HepG2 (cell line): ENCODE measurements around the gene IL17RC. TPM values are rescaled to one million over a fixed set of nuclear protein-coding genes. Genes with fewer than 3 reads are reported as not detected.
A peak's percentile ranks its signal among the peaks of the same experiment; 100 is the strongest.

Experiments used
- ATF7 ChIP-seq, 2 experiments: fragments of 450-650 bp in 1 of 2; sonication (generic) in 1 of 2; formaldehyde crosslinking in 1 of 2; IDR thresholded peaks; 2 replicates each; pipeline versions ENCODE4 v1.4.0 to v1.6.1; 2016 to 2020; ENCODE audit warnings: antibody characterized with exemption in 1 of 2, mild to moderate bottlenecking in 1 of 2, missing genetic modification reagents in 1 of 2
- HDAC6 ChIP-seq: fragments of 200-600 bp; sonication (generic); IDR thresholded peaks from 2 replicates; pipeline ENCODE4 v1.7.0; 2017; ENCODE audit warnings: mild to moderate bottlenecking, antibody characterized with exemption, low read length, low read depth
- HIVEP1 ChIP-seq: sonication (generic); formaldehyde crosslinking; IDR thresholded peaks from 2 replicates; pipeline ENCODE4 v1.4.0; 2020; ENCODE audit warnings: mild to moderate bottlenecking, missing genetic modification reagents
- IKZF1 ChIP-seq: fragments of 450-650 bp; IDR thresholded peaks from 2 replicates; pipeline ENCODE4 v1.7.1; 2016
- MEIS1 ChIP-seq: sonication (generic); formaldehyde crosslinking; IDR thresholded peaks from 2 replicates; pipeline ENCODE4 v1.9.0; 2021; ENCODE audit warnings: mild to moderate bottlenecking, missing genetic modification reagents, moderate library complexity, borderline replicate concordance
- MZF1 ChIP-seq: sonication (generic); formaldehyde crosslinking; IDR thresholded peaks from 2 replicates; pipeline ENCODE4 v1.8.1; 2023; ENCODE audit warnings: mild to moderate bottlenecking, missing genetic modification reagents, borderline replicate concordance
- NR2F1 ChIP-seq, 2 experiments: fragments of 450-650 bp in 1 of 2; formaldehyde crosslinking in 1 of 2; IDR thresholded peaks; 2 replicates each; pipeline versions ENCODE4 v1.5.0 to v1.6.1; 2016 to 2020; ENCODE audit warnings: mild to moderate bottlenecking in 1 of 2, missing compliant biosample characterization in 1 of 2, missing genetic modification reagents in 1 of 2, moderate library complexity in 1 of 2
- PLRG1 ChIP-seq: fragments of 450-650 bp; conservative IDR thresholded peaks from 2 replicates; pipeline ENCODE4 v1.6.1; 2016
- PRPF4 ChIP-seq: fragments of 200-400 bp; formaldehyde crosslinking; IDR thresholded peaks from 2 replicates; pipeline ENCODE4 v1.6.1; 2016; ENCODE audit warnings: low read length, low read depth; ENCODE audit not compliant: poor library complexity, severe bottlenecking
- YY1 ChIP-seq: IDR thresholded peaks from 2 replicates; pipeline ENCODE4 v1.6.1; 2011; ENCODE audit warnings: low read length, low read depth, moderate library complexity, mild to moderate bottlenecking; ENCODE audit not compliant: insufficient read depth, insufficient replicate concordance
- ZC3H13 ChIP-seq: sonication (generic); formaldehyde crosslinking; IDR thresholded peaks from 2 replicates; pipeline ENCODE4 v1.8.1; 2023; ENCODE audit warnings: mild to moderate bottlenecking, missing genetic modification reagents, moderate library complexity
- ZFP36L1 ChIP-seq: sonication (generic); formaldehyde crosslinking; IDR thresholded peaks from 2 replicates; pipeline ENCODE4 v1.8.0; 2022; ENCODE audit warnings: mild to moderate bottlenecking, missing genetic modification reagents, moderate library complexity
- ZNF232 ChIP-seq: sonication (generic); formaldehyde crosslinking; IDR thresholded peaks from 2 replicates; pipeline ENCODE4 v1.4.0; 2020; ENCODE audit warnings: missing genetic modification reagents, borderline replicate concordance
- ZNF234 ChIP-seq: sonication (generic); formaldehyde crosslinking; conservative IDR thresholded peaks from 2 replicates; pipeline ENCODE4 v1.5.1; 2020; ENCODE audit warnings: mild to moderate bottlenecking, missing genetic modification reagents
- ZNF605 ChIP-seq: sonication (generic); formaldehyde crosslinking; IDR thresholded peaks from 2 replicates; pipeline ENCODE4 v1.8.0; 2022; ENCODE audit warnings: mild to moderate bottlenecking, missing genetic modification reagents
- ZNF773 ChIP-seq: sonication (generic); formaldehyde crosslinking; IDR thresholded peaks from 2 replicates; pipeline ENCODE4 v1.4.0; 2020; ENCODE audit warnings: missing genetic modification reagents, borderline replicate concordance
- ZNF781 ChIP-seq: sonication (generic); formaldehyde crosslinking; IDR thresholded peaks from 2 replicates; pipeline ENCODE4 v1.5.1; 2020; ENCODE audit warnings: borderline replicate concordance, mild to moderate bottlenecking, missing genetic modification reagents; ENCODE audit errors: not compliant biosample characterization
- ZNF790 ChIP-seq: sonication (generic); formaldehyde crosslinking; IDR thresholded peaks from 2 replicates; pipeline ENCODE4 v1.8.0; 2022; ENCODE audit warnings: missing genetic modification reagents, mild to moderate bottlenecking, borderline replicate concordance
- polyA plus RNA-seq, 8 experiments: library from polyadenylated mRNA; depleted of rRNA in 3 of 8; stranded (reverse) in 7 of 8; unstranded in 1 of 8; fragments of >200 nt; fragmentation: Illumina TruSeq in 4 of 8; extraction: Trizol in 4 of 8; gene quantifications; 2 replicates each; pipeline versions ENCODE4 v1.2.1 to v1.2.3, GENCODE V29; 2011 to 2016; ENCODE audit warnings: low read depth in 4 of 8, missing spikeins in 1 of 8, mixed read lengths in 1 of 8; ENCODE audit not compliant: insufficient read depth in 1 of 8
- total RNA-seq, 5 experiments: library from RNA; depleted of rRNA; stranded (reverse); fragments of >200 nt; fragmentation: Illumina TruSeq; extraction: Trizol; gene quantifications; 2 replicates each; pipeline ENCODE4 v1.2.3, GENCODE V29; 2016; ENCODE audit warnings: low read depth in 1 of 5
- TF ChIP-seq, protein P1 (sequence below): sonication (generic); formaldehyde crosslinking; IDR thresholded peaks from 2 replicates; pipeline ENCODE4 v1.8.0; 2022; ENCODE audit warnings: mild to moderate bottlenecking, missing genetic modification reagents, moderate library complexity
- TF ChIP-seq, protein P2 (sequence below): sonication (generic); formaldehyde crosslinking; IDR thresholded peaks from 2 replicates; pipeline ENCODE4 v1.5.0; 2020; ENCODE audit warnings: missing genetic modification reagents
- TF ChIP-seq, protein P3 (sequence below): sonication (generic); formaldehyde crosslinking; IDR thresholded peaks from 2 replicates; pipeline ENCODE4 v1.5.0; 2020; ENCODE audit warnings: missing genetic modification reagents
- TF ChIP-seq, protein P4 (sequence below): sonication (generic); formaldehyde crosslinking; IDR thresholded peaks from 2 replicates; pipeline ENCODE4 v1.4.0; 2020; ENCODE audit warnings: low read depth, missing genetic modification reagents

IL17RC gene
- total and polyA plus RNA-seq, 2 of the 13 experiments (the other 11 are each of a cell fraction or from before 2014, with no cell fraction given), result 20.7 to 24.0 TPM

DNA sequence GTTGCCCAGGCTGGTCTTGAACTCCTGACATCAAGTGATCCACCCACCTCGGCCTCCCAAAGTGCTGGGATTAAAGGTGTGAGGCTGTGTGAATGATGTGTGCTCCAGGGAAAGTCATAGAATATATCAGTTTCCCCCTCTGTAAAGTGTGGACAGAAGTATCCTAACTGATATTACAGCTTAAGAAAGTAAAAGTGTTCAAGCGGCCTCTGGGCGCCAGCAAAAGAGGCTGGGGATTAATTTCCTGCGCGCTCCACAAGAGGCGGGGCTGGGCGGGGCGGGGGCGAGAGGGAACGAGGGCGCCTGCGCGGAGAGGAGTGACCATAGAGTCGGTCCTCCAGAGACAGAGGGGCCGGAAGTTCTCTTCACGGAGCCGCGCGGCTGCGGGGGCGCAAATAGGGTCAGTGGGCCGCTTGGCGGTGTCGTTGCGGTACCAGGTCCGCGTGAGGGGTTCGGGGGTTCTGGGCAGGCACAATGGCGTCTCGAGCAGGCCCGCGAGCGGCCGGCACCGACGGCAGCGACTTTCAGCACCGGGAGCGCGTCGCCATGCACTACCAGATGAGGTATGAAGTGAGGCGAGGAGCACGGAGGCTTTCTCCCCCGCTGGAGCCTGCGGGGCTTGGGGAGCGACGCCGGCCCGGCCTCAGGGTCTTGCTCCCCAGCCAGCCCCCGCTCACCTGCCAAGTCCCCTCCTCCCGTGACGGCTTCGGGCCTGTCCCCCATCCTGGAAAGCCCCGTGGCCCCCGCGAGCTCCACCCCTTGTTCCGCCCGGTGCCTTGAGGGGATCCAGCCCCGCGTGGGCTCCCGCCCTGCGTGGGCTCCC, 26.4 kb upstream of the IL17RC start, which contains the start of gene JAGN1 (continued):
- TF ChIP-seq, protein P1, sequence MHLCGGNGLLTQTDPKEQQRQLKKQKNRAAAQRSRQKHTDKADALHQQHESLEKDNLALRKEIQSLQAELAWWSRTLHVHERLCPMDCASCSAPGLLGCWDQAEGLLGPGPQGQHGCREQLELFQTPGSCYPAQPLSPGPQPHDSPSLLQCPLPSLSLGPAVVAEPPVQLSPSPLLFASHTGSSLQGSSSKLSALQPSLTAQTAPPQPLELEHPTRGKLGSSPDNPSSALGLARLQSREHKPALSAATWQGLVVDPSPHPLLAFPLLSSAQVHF, result no peak
- TF ChIP-seq ZFP36L1 (CRISPR knock-in tag) (0 out of 2 replicates have a peak, but pooled peaks have one; percentile 82), ZC3H13 (CRISPR knock-in tag) (no peak), HDAC6 (no peak), MEIS1 (CRISPR knock-in tag) (no peak; the same call in 1 of the 2 replicates), PLRG1 (no peak), NR2F1 (CRISPR knock-in tag; IDR thresholded peaks at IDR 0.05) (peak in 1 of 2 experiments; percentile 13; a peak in 1 of 4 replicates), ATF7 (IDR thresholded peaks at IDR 0.05) (no peak), ATF7 (CRISPR knock-in tag; IDR thresholded peaks at IDR 0.05) (no peak; the same call in 1 of the 2 replicates), ZNF232 (CRISPR knock-in tag) (peak; percentile 66), PRPF4 (no peak), YY1 (peak; percentile 88), ZNF605 (CRISPR knock-in tag) (peak; percentile 81), ZNF781 (CRISPR knock-in tag) (peak; percentile 34), ZNF234 (CRISPR knock-in tag) (peak; percentile 66; the same call in 1 of the 2 replicates), HIVEP1 (CRISPR knock-in tag) (0 out of 2 replicates have a peak, but pooled peaks have one; percentile 44), MZF1 (CRISPR knock-in tag) (0 out of 2 replicates have a peak, but pooled peaks have one; percentile 76), ZNF790 (CRISPR knock-in tag) (peak; percentile 89), ZNF773 (CRISPR knock-in tag) (0 out of 2 replicates have a peak, but pooled peaks have one; percentile 17), IKZF1 (no peak)
- TF ChIP-seq, protein P2, sequence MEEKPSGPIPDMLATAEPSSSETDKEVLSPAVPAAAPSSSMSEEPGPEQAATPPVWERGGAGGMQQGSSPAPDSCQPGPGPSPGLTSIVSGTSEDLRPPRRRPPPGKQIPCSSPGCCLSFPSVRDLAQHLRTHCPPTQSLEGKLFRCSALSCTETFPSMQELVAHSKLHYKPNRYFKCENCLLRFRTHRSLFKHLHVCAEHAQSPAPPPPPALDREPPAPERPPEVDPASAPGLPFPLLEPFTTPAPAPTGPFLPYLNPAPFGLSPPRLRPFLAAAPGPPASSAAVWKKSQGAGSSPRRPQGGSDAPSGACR, result peak; percentile 84; the same call in 1 of the 2 replicates
- TF ChIP-seq, protein P3, sequence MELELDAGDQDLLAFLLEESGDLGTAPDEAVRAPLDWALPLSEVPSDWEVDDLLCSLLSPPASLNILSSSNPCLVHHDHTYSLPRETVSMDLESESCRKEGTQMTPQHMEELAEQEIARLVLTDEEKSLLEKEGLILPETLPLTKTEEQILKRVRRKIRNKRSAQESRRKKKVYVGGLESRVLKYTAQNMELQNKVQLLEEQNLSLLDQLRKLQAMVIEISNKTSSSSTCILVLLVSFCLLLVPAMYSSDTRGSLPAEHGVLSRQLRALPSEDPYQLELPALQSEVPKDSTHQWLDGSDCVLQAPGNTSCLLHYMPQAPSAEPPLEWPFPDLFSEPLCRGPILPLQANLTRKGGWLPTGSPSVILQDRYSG (CRISPR knock-in tag), result peak; percentile 76; the same call in 1 of the 2 replicates
- TF ChIP-seq, protein P4, sequence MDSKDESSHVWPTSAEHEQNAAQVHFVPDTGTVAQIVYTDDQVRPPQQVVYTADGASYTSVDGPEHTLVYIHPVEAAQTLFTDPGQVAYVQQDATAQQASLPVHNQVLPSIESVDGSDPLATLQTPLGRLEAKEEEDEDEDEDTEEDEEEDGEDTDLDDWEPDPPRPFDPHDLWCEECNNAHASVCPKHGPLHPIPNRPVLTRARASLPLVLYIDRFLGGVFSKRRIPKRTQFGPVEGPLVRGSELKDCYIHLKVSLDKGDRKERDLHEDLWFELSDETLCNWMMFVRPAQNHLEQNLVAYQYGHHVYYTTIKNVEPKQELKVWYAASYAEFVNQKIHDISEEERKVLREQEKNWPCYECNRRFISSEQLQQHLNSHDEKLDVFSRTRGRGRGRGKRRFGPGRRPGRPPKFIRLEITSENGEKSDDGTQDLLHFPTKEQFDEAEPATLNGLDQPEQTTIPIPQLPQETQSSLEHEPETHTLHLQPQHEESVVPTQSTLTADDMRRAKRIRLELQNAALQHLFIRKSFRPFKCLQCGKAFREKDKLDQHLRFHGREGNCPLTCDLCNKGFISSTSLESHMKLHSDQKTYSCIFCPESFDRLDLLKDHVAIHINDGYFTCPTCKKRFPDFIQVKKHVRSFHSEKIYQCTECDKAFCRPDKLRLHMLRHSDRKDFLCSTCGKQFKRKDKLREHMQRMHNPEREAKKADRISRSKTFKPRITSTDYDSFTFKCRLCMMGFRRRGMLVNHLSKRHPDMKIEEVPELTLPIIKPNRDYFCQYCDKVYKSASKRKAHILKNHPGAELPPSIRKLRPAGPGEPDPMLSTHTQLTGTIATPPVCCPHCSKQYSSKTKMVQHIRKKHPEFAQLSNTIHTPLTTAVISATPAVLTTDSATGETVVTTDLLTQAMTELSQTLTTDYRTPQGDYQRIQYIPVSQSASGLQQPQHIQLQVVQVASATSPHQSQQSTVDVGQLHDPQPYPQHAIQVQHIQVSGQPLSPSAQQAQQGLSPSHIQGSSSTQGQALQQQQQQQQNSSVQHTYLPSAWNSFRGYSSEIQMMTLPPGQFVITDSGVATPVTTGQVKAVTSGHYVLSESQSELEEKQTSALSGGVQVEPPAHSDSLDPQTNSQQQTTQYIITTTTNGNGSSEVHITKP (CRISPR knock-in tag), result 0 out of 2 replicates have a peak, but pooled peaks have one; percentile 57
